H9 (cell line): Measurements from ENCODE around the gene KDM4F. TPM values are rescaled to one million over a fixed set of nuclear protein-coding genes. Genes with fewer than 3 reads are reported as not detected.

Experiments used
- DNase-seq: peaks from one replicate; pipeline ENCODE4 v3.0.0-alpha.2; 2017
- H2AFZ ChIP-seq: one replicate; pipeline ENCODE4 v1.6.1; 2013; ENCODE audit warnings: mild to moderate bottlenecking, low read length, control low read depth, moderate library complexity
- H2AK5ac ChIP-seq: 2 replicates; pipeline ENCODE4 v1.6.1; 2013; ENCODE audit warnings: low read length, control low read depth, mixed read lengths; ENCODE audit not compliant: insufficient read length
- H2BK120ac ChIP-seq: one replicate; pipeline ENCODE4 v1.6.1; 2013; ENCODE audit warnings: low read depth, mild to moderate bottlenecking, low read length, control low read depth, inconsistent platforms; ENCODE audit not compliant: poor library complexity, severe bottlenecking
- H2BK12ac ChIP-seq: 2 replicates; pipeline ENCODE4 v1.6.1; 2013; ENCODE audit warnings: low read length, control low read depth, mixed read lengths, low read depth; ENCODE audit not compliant: insufficient read length
- H2BK15ac ChIP-seq: 2 replicates; pipeline ENCODE4 v1.6.1; 2013; ENCODE audit warnings: low read depth, low read length, control low read depth
- H2BK20ac ChIP-seq: one replicate; pipeline ENCODE4 v1.6.1; 2013; ENCODE audit warnings: low read depth, mild to moderate bottlenecking, low read length, control low read depth, inconsistent platforms; ENCODE audit not compliant: poor library complexity, severe bottlenecking
- H2BK5ac ChIP-seq: 2 replicates; pipeline ENCODE4 v1.6.1; 2013; ENCODE audit warnings: low read length, control low read depth, mixed read lengths; ENCODE audit not compliant: insufficient read length
- H3K14ac ChIP-seq: 2 replicates; pipeline ENCODE4 v1.6.1; 2013; ENCODE audit warnings: low read length, control low read depth; ENCODE audit not compliant: insufficient read depth
- H3K18ac ChIP-seq: 2 replicates; pipeline ENCODE4 v1.6.1; 2013; ENCODE audit warnings: low read depth, mild to moderate bottlenecking, mixed read lengths, low read length, control low read depth; ENCODE audit not compliant: insufficient read length
- H3K23ac ChIP-seq: 2 replicates; pipeline ENCODE4 v1.6.1; 2013; ENCODE audit warnings: low read length, control low read depth, mixed read lengths, low read depth; ENCODE audit not compliant: insufficient read length
- H3K23me2 ChIP-seq: 2 replicates; pipeline ENCODE4 v1.6.1; 2013; ENCODE audit warnings: low read depth, mild to moderate bottlenecking, mixed read lengths, low read length, control low read depth; ENCODE audit not compliant: insufficient read length, poor library complexity, severe bottlenecking
- H3K27ac ChIP-seq: 2 replicates; pipeline ENCODE4 v1.5.1; 2013; ENCODE audit warnings: low read length, control low read depth, mixed read lengths, low read depth; ENCODE audit not compliant: insufficient read length
- H3K27me3 ChIP-seq: 2 replicates; pipeline ENCODE4 v1.6.1; 2013; ENCODE audit warnings: low read length, control low read depth, inconsistent platforms; ENCODE audit not compliant: insufficient read depth
- H3K4ac ChIP-seq: 2 replicates; pipeline ENCODE4 v1.6.1; 2013; ENCODE audit warnings: low read depth, mild to moderate bottlenecking, control low read depth, inconsistent platforms, low read length, moderate library complexity
- H3K4me1 ChIP-seq: 2 replicates; pipeline ENCODE4 v1.6.1; 2013; ENCODE audit warnings: low read length, control low read depth, inconsistent platforms; ENCODE audit not compliant: insufficient read depth
- H3K4me2 ChIP-seq: 2 replicates; pipeline ENCODE4 v1.6.1; 2013; ENCODE audit warnings: low read length, control low read depth, mixed read lengths; ENCODE audit not compliant: insufficient read length, insufficient read depth
- H3K56ac ChIP-seq: 2 replicates; pipeline ENCODE4 v1.6.1; 2013; ENCODE audit warnings: low read depth, mild to moderate bottlenecking, mixed read lengths, low read length, control low read depth; ENCODE audit not compliant: insufficient read length
- H3K79me1 ChIP-seq: 2 replicates; pipeline ENCODE4 v1.6.1; 2013; ENCODE audit warnings: low read depth, mild to moderate bottlenecking, moderate library complexity, low read length, control low read depth, inconsistent platforms; ENCODE audit not compliant: insufficient read depth, poor library complexity, severe bottlenecking
- H3K79me2 ChIP-seq: 2 replicates; pipeline ENCODE4 v1.6.1; 2013; ENCODE audit warnings: low read length, control low read depth, inconsistent platforms; ENCODE audit not compliant: insufficient read depth
- H3K9ac ChIP-seq: 2 replicates; pipeline ENCODE4 v1.6.1; 2013; ENCODE audit warnings: low read length, control low read depth, mixed read lengths; ENCODE audit not compliant: insufficient read length; ENCODE audit errors: extremely low read depth
- H3K9me3 ChIP-seq: one replicate; pipeline ENCODE4 v1.6.1; 2013; ENCODE audit warnings: low read depth, low read length, inconsistent platforms; ENCODE audit not compliant: control insufficient read depth
- H3T11ph ChIP-seq: one replicate; pipeline ENCODE4 v1.6.1; 2013; ENCODE audit warnings: mild to moderate bottlenecking, low read length, control low read depth, inconsistent platforms
- H4K20me1 ChIP-seq: one replicate; pipeline ENCODE4 v1.6.1; 2013; ENCODE audit not compliant: control insufficient read depth, insufficient read length, insufficient read depth
- H4K5ac ChIP-seq: 2 replicates; pipeline ENCODE4 v1.6.1; 2013; ENCODE audit warnings: low read depth, mild to moderate bottlenecking, mixed read lengths, low read length, control low read depth; ENCODE audit not compliant: insufficient read length
- H4K8ac ChIP-seq: replicated peaks from 2 replicates; pipeline ENCODE4 v1.6.1; 2013; ENCODE audit warnings: low read length, control low read depth, mixed read lengths, low read depth; ENCODE audit not compliant: insufficient read length
- H4K91ac ChIP-seq: 2 replicates; pipeline ENCODE4 v1.6.1; 2013; ENCODE audit warnings: low read depth, mild to moderate bottlenecking, moderate library complexity, mixed read lengths, low read length, control low read depth; ENCODE audit not compliant: insufficient read length
- H3K27ac Mint-ChIP-seq, 3 experiments: 2 replicates in 2 of 3; 3 replicates in 1 of 3; pipeline ENCODE4 v1.8.0; 2020 to 2021; ENCODE audit warnings: mixed read lengths in 3 of 3, mild to moderate bottlenecking in 1 of 3, moderate library complexity in 1 of 3
- H3K27me3 Mint-ChIP-seq: 2 replicates; pipeline ENCODE4 v1.8.0; 2021; ENCODE audit warnings: low read depth, mild to moderate bottlenecking, moderate library complexity, mixed read lengths
- H3K36me3 Mint-ChIP-seq, 3 experiments: 2 replicates in 2 of 3; 3 replicates in 1 of 3; pipeline ENCODE4 v1.8.0; 2020 to 2021; ENCODE audit warnings: low read depth in 3 of 3, mixed read lengths in 3 of 3; ENCODE audit not compliant: insufficient read depth in 1 of 3
- H3K4me1 Mint-ChIP-seq, 2 experiments: 2 replicates each; pipeline ENCODE4 v1.8.0; 2020; ENCODE audit warnings: mixed read lengths in 2 of 2
- H3K4me3 Mint-ChIP-seq, 2 experiments: 2 replicates in 1 of 2; 3 replicates in 1 of 2; pipeline ENCODE4 v1.8.0; 2020 to 2021; ENCODE audit warnings: mild to moderate bottlenecking in 2 of 2, mixed read lengths in 2 of 2, moderate library complexity in 1 of 2
- H3K9me3 Mint-ChIP-seq, 2 experiments: 2 replicates in 1 of 2; 3 replicates in 1 of 2; pipeline ENCODE4 v1.8.0; 2020; ENCODE audit warnings: mild to moderate bottlenecking in 2 of 2, mixed read lengths in 2 of 2, moderate library complexity in 1 of 2
- CTCF ChIP-seq: fragments of 200-600 bp; sonication (generic); conservative IDR thresholded peaks from 3 replicates; pipeline ENCODE4 v1.8.0; 2021; ENCODE audit warnings: antibody characterized with exemption, mild to moderate bottlenecking
- WGBS: extraction: QIAGEN DNeasy Blood & Tissue Kit; methylation state at CpG from one replicate; pipeline ENCODE4 v1.1.7; 2013; ENCODE audit warnings: missing lambda C conversion rate, low lambda C conversion rate, mixed read lengths; ENCODE audit not compliant: insufficient read length; ENCODE audit errors: extremely low coverage; 5-methylcytosine and 5-hydroxymethylcytosine counted together
- total RNA-seq: library from RNA; stranded (reverse); gene quantifications from 2 replicates; pipeline ENCODE4 v1.2.1, GENCODE V29; 2021

Gene KDM4F
- total RNA-seq, 1 experiment from 2014 or later: not detected

- Histone ChIP-seq H3K56ac (no peak overlapping the region), H2BK12ac (no peak overlapping the region), H2AFZ (no peak overlapping the region), H2BK120ac (no peak overlapping the region), H3T11ph (no peak overlapping the region), H3K4me2 (no peak overlapping the region), H3K14ac (no peak overlapping the region), H2BK5ac (no peak overlapping the region), H3K27ac (no peak overlapping the region), H4K20me1 (no peaks in the 10 kb centered on the region), H4K5ac (no peak overlapping the region), H3K4me1 (no peaks in the 10 kb centered on the region), H3K27me3 (no peaks in the 10 kb centered on the region), H3K79me1 (no peaks in the 10 kb centered on the region), H4K8ac (no peak overlapping the region), H2AK5ac (no peak overlapping the region), H3K79me2 (no peaks in the 10 kb centered on the region), H3K9ac (no peak overlapping the region), H3K9me3 (peaks cover 4% of the 10 kb centered on the region), H3K23ac (no peak overlapping the region), H3K23me2 (no peaks in the 10 kb centered on the region), H2BK15ac (no peak overlapping the region), H3K4ac (no peak overlapping the region), H4K91ac (no peak overlapping the region), H2BK20ac (no peak overlapping the region), H3K18ac (no peak overlapping the region)
- Mint-ChIP-seq H3K4me1 (no peaks in the 10 kb centered on the region), H3K9me3 (peaks cover 0 to 2% of the 10 kb centered on the region in 2 experiments; a peak in 2 of 5 replicates), H3K27me3 (peaks cover 4% of the 10 kb centered on the region), H3K27ac (no peak overlapping the region), H3K4me3 (no peak overlapping the region), H3K36me3 (no peaks in the 10 kb centered on the region; a peak in 1 of 7 replicates)
- no peak for DNase-seq
- no CpG with 5 or more reads among the region's 3 CpGs for WGBS
- TF ChIP-seq CTCF: no peak
These were observed 20.9 kb upstream of the KDM4F start for GRCh38 chr11:95028357-95028756.
